Measurements from ENCODE around the gene CYP2S1.
A peak's percentile ranks its signal among the peaks of the same experiment; 100 is the strongest.
"Not testable (repeated sequence)": the region's sequence is repeated elsewhere in the genome, so short reads cannot be mapped to it uniquely, and the experiment has no call there.

CYP2S1 gene

DNA sequence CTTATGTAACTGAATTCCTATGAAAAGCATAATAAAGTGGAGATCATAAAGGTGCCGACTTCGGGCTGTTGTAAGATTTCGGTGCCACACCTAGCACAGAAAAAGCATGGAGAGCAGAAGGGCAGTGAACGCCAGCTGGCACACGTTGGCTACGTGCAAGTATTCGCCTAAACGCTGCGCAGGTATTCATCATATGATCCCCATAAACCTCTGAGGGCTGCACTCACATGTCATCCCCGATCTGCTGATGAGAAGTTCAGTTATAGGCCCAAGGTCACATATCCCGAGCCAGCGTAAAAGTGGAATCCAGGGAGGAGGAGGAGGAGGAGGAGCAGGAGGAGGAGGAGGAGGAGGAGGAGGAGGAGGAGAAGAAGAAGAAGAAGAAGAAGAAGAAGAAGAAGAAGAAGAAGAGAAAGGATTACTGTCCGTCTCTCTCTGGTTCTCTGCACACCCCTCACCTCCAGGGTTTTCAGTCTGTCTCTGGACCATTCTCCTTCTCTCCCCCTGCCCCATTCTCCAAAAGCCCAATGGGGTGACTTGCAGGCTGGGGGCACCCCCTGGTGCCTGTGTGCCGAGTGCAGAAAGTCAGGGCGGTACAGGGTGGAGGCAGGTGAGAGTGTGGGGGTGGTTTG lies 18.6 kb upstream of the CYP2S1 start:
- Histone ChIP-seq H3K9me3 (ENCODE audit: control insufficient read depth, insufficient read depth, low read length) (no peaks in the 10 kb centered on the region), H3K27me3 (ENCODE audit: control insufficient read depth, insufficient read depth, low read length) (no peaks in the 10 kb centered on the region), H3K9ac (ENCODE audit: low read depth, low read length) (no peak overlapping the region), H3K36me3 (ENCODE audit: control insufficient read depth, insufficient read depth, low read length) (no peaks in the 10 kb centered on the region), H3K4me3 (ENCODE audit: low read depth, low read length) (no peak overlapping the region), H3K4me1 (ENCODE audit: control insufficient read depth, insufficient read depth, low read length) (peaks cover 7% of the 10 kb centered on the region)

DNA sequence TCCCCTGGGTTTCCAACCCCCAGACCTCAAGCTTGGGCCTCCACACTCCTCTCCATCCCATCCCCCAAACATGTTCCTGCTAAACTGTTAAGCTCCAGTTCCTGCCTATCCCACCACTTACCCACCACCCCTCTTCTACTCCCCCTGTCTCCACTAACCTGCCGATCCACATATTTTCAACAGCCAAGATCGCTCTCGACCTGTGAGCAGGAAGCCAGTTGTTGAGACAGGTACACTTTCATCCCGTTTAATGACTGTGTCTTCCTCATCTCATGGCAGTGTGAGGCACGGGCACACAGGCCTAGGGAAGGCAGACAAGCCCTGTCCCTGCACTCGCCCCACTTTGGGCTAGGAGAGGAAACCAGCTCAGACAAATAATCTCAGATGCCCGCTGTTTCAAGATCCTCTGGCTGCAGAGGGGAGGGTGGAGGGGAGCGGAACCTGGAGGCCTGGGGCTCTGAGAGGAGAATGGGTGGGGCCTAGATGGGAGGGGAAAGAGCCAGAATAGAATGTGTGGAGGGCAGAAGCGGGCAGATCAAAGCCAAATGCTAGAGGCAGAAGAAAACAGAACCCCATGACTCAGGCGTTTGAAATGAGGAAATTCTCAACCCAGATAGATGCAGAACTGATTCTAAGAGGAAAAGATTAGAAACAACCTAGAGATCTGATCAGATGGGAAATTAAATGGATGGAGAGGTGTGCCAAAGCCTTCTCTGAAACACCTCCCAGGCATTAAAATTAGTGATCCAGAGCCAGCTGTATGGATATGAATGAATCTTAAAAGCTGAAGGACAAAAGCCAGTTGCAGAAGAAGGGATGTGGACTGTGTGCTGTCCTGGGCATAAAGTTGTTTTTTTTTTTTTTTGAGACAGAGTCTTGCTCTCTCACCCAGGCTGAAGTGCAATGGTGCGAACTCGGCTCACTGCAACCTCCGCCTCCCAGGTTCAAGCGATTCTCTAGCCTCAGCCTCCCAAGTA lies 16.9 kb upstream of the CYP2S1 start:
- Histone ChIP-seq H3K36me3 (ENCODE audit: control insufficient read depth, insufficient read depth, low read length) (no peaks in the 10 kb centered on the region), H3K9me3 (ENCODE audit: control insufficient read depth, insufficient read depth, low read length) (no peaks in the 10 kb centered on the region), H3K4me3 (ENCODE audit: low read depth, low read length) (peak overlapping the region; percentile 52), H3K4me1 (ENCODE audit: control insufficient read depth, insufficient read depth, low read length) (peaks cover 7% of the 10 kb centered on the region), H3K27me3 (ENCODE audit: control insufficient read depth, insufficient read depth, low read length) (no peaks in the 10 kb centered on the region), H3K9ac (ENCODE audit: low read depth, low read length) (no peak overlapping the region)

DNA sequence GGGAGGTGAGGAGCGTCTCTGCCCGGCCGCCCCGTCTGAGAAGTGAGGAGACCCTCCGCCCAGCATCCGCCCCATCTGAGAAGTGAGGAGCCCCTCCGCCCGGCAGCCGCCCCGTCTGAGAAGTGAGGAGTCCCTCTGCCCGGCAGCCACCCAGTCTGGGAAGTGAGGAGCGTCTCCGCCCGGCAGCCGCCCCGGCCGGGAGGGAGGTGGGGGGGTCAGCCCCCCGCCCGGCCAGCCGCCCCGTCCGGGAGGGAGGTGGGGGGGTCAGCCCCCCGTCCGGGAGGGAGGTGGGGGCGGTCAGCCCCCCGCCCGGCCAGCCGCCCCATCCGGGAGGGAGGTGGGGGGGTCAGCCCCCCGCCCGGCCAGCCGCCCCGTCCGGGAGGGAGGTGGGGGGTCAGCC lies 12.8 kb upstream of the CYP2S1 start:
- not testable (repeated sequence) for H3K36me3 ChIP-seq (ENCODE audit: control insufficient read depth, insufficient read depth, low read length); H3K4me1 ChIP-seq (ENCODE audit: control insufficient read depth, insufficient read depth, low read length); H3K9ac ChIP-seq (ENCODE audit: low read depth, low read length); H3K9me3 ChIP-seq (ENCODE audit: control insufficient read depth, insufficient read depth, low read length); H3K4me3 ChIP-seq (ENCODE audit: low read depth, low read length); H3K27me3 ChIP-seq (ENCODE audit: control insufficient read depth, insufficient read depth, low read length)

DNA sequence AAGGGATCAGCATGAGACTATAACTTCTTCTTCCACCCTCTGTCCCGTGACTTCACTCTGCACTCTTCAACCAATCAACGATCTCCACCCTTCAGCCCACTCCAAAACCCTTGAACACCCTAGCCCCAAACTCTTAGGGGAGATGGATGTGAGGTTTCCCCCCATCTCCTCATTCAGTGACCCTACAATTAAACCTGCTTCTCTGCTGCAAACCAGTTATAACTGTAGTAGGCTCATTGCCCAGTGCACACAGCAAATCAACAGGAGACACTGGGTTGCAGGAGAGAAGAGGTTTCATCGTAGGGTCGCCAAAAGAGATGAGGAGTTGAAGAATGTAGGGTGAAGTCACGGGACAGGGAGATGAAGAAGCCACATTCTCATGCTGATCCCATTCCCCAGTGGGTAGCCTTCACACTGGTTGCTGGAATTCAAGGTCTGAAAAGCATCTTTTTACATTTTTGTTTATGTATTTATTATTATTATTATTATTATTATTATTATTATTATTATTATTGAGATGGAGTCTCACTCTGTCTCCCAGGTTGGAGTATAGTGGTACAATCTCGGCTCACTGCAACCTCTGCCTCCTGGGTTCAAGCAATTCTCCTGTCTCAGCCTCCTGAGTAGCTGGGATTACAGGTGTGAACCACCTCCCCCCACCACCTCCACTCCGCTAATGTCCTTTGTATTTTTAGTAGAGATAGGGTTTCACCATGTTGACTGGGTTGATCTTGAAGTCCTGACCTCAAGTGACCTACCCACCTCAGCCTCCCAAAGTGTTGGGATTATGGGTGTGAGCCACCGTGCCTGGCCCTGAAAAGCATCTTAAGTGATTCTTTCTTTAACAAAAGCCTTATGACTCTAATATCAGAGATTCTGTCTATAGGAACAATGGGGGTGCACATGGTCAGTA lies 5.8 kb upstream of the CYP2S1 start:
- Histone ChIP-seq H3K9me3 (ENCODE audit: control insufficient read depth, insufficient read depth, low read length) (no peaks in the 10 kb centered on the region), H3K27me3 (ENCODE audit: control insufficient read depth, insufficient read depth, low read length) (no peaks in the 10 kb centered on the region), H3K4me1 (ENCODE audit: control insufficient read depth, insufficient read depth, low read length) (peaks cover 17% of the 10 kb centered on the region), H3K36me3 (ENCODE audit: control insufficient read depth, insufficient read depth, low read length) (no peaks in the 10 kb centered on the region), H3K9ac (ENCODE audit: low read depth, low read length) (no peak overlapping the region), H3K4me3 (ENCODE audit: low read depth, low read length) (no peak overlapping the region)

DNA sequence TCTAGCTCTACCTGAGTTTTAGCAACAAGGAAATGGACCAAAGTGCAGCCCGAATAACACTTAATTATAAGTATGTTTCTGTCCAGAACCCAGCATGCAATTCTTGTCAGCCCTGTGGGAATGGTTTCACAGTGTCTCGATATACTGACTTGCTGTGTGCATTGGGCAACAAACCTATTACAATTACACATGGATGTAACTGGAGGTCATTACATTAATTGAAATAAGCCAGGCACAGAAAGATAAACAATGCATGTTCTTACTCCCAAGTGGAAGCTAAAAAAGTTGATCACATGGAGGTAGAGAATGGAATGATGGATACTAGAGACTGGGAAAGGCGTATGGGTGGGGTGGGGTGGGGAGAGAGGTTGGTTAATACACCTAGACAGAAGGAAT lies 5.1 kb upstream of the CYP2S1 start:
- Histone ChIP-seq H3K4me3 (ENCODE audit: low read depth, low read length) (no peak overlapping the region), H3K9me3 (ENCODE audit: control insufficient read depth, insufficient read depth, low read length) (no peaks in the 10 kb centered on the region), H3K9ac (ENCODE audit: low read depth, low read length) (no peak overlapping the region), H3K4me1 (ENCODE audit: control insufficient read depth, insufficient read depth, low read length) (peaks cover 17% of the 10 kb centered on the region), H3K36me3 (ENCODE audit: control insufficient read depth, insufficient read depth, low read length) (no peaks in the 10 kb centered on the region), H3K27me3 (ENCODE audit: control insufficient read depth, insufficient read depth, low read length) (no peaks in the 10 kb centered on the region)

DNA sequence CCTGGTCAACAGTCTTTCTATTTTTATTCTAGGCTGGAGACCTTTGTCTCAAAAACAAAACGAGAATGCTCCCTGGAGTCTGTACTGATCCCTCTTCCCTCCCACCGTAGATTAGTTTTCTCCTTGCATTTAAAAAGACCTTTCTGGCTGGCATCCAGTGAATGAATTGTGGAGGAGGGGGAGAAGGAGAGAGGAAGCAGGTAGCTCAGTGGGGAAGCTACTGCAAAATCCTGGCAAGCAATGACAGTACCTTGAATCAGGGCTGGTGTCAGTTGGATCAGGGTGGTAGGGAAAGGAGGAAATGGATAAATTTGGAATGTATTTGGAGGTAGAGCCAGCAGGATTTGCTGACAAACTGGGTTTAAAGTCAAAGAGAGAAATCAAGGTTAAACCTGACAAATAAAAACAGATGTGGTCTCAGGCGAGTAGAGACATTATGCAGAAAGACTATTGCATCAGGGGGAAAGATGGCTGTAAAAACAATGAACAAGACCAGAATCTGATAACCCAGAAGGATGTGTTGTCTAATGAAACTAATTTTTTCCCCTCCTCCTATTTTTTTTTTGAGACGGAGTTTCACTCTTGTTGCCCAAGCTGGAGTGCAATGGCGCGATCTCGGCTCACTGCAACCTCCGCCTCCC lies 3.5 kb upstream of the CYP2S1 start:
- Histone ChIP-seq H3K4me1 (ENCODE audit: control insufficient read depth, insufficient read depth, low read length) (peaks cover 17% of the 10 kb centered on the region), H3K9ac (ENCODE audit: low read depth, low read length) (no peak overlapping the region), H3K36me3 (ENCODE audit: control insufficient read depth, insufficient read depth, low read length) (peaks cover 3% of the 10 kb centered on the region), H3K27me3 (ENCODE audit: control insufficient read depth, insufficient read depth, low read length) (no peaks in the 10 kb centered on the region), H3K4me3 (ENCODE audit: low read depth, low read length) (no peak overlapping the region), H3K9me3 (ENCODE audit: control insufficient read depth, insufficient read depth, low read length) (no peaks in the 10 kb centered on the region)

DNA sequence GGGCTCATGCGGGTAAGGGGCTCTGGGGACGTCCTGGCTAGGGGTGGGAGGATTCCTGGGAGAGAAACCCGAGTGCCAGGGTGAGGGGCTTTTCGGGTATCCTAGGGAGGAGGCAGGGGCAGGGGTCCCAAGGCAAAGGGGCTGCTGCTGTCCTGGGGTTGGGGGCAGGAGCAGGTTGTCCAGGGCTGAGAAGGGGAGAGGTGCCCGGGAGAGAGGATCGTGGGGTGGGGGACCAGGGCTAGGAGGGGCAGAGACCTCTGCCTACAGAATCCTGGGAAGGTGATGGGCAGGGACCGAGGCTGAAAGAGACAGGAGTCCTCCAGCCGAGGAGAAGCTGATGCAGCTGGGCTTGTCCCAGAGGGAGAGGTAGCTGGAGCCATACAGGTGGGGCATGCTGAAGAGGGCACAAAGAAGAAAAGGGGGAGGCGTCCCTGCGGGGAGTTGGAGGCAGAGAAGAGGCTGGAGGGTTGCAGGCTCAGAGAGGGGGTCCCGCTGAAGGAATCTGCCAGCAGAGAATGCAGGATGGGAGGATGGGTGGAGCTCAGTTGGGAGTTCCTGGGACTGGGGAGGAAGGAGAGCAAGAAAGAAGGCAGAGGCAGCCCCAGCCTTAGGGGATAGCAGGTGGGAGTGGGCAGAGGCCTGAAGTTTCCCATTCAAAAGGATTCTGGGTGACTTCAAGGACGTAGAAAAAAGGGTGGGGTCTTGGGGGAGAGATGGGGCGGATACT lies 574 bp downstream of the CYP2S1 start:
- peaks cover 24% of the 10 kb centered on the region for H3K4me1 ChIP-seq (ENCODE audit: control insufficient read depth, insufficient read depth, low read length)
- H3K27me3 ChIP-seq (ENCODE audit: control insufficient read depth, insufficient read depth, low read length) = no peaks in the 10 kb centered on the region
- H3K9ac ChIP-seq (ENCODE audit: low read depth, low read length) = peak overlapping the region; percentile 88
- peak overlapping the region; percentile 94 for H3K4me3 ChIP-seq (ENCODE audit: low read depth, low read length)
- H3K36me3 ChIP-seq (ENCODE audit: control insufficient read depth, insufficient read depth, low read length) = peaks cover 39% of the 10 kb centered on the region
- no peaks in the 10 kb centered on the region for H3K9me3 ChIP-seq (ENCODE audit: control insufficient read depth, insufficient read depth, low read length)

DNA sequence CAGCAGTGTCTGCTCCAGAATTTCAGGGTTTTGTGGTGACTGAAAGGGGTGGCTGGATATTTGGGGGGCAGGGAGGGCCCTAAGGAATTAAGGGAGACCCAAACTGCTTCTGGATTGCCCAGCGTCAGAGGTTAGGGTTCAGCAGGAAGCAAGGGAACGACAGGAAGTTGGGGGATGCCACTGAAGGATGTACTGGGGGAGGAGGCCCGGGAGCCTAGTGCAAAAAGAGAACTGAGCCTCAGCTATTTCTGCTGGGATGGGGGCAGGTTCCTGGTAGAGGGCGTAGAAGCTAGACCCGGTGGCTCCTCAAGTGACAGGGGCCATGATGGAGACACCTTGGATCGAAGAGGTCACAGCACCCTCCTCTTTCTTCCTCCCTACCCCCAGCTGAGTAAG lies 1.1 kb downstream of the CYP2S1 start:
- Histone ChIP-seq H3K27me3 (ENCODE audit: control insufficient read depth, insufficient read depth, low read length) (no peaks in the 10 kb centered on the region), H3K4me3 (ENCODE audit: low read depth, low read length) (peak overlapping the region; percentile 94), H3K9ac (ENCODE audit: low read depth, low read length) (no peak overlapping the region)

DNA sequence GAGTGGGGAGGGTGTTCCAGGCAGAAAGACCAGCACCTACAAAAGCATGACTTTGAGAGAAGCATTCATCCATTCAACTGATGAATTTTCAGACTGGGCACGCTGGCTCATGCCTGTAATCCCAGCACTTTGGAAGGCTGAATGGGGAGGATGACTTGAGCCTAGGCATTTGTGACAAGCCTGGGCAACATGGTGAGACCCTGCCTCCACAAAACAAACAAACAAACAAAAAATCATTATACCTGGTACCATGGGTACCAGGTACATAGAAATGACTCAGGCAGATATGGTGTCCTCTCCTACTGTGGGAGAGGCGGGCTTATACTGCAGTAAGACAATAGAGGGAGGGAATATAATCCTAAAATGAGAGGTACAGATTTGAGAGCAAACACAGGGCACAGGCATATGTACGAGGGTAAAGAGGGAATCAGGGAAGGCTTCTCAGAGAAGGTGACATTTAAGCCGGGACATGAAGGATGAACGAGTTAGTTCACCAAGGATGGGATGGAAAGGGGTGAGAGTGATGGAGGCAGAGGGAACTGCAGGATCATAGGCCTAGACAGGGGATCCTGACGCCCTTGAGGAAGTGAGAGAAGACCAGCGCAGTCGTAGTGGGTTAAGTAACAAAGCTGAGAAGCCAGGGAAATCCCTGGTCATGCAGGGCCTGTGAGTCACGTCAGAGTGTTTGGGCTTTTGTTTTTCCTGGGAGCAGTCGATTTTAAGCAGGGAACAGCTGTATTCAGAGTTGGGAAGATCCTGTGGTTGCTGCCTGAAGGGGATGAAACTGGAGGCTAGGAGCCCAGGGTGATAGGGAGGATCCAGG lies 2.9 kb downstream of the CYP2S1 start:
- Histone ChIP-seq H3K9me3 (ENCODE audit: control insufficient read depth, insufficient read depth, low read length) (no peaks in the 10 kb centered on the region), H3K4me1 (ENCODE audit: control insufficient read depth, insufficient read depth, low read length) (peaks cover 12% of the 10 kb centered on the region), H3K27me3 (ENCODE audit: control insufficient read depth, insufficient read depth, low read length) (no peaks in the 10 kb centered on the region), H3K36me3 (ENCODE audit: control insufficient read depth, insufficient read depth, low read length) (peaks cover 47% of the 10 kb centered on the region), H3K4me3 (ENCODE audit: low read depth, low read length) (peak overlapping the region; percentile 10), H3K9ac (ENCODE audit: low read depth, low read length) (peak overlapping the region; percentile 37)

More for the DNA sequence above, 1.1 kb downstream of the CYP2S1 start:
- peaks cover 21% of the 10 kb centered on the region for H3K4me1 ChIP-seq (ENCODE audit: control insufficient read depth, insufficient read depth, low read length)
- peaks cover 45% of the 10 kb centered on the region for H3K36me3 ChIP-seq (ENCODE audit: control insufficient read depth, insufficient read depth, low read length)
- no peaks in the 10 kb centered on the region for H3K9me3 ChIP-seq (ENCODE audit: control insufficient read depth, insufficient read depth, low read length)

DNA sequence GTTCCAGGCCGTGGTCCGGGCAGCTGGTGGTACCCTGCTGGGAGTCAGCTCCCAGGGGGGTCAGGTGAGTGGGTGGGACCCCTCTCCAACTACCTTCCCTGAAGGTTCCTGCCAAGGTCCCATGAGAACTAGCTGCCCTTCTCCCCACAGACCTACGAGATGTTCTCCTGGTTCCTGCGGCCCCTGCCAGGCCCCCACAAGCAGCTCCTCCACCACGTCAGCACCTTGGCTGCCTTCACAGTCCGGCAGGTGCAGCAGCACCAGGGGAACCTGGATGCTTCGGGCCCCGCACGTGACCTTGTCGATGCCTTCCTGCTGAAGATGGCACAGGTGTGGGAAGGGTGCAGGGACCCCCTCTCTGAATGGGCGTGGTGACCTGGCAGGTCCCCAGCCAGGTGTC lies 5.5 kb downstream of the CYP2S1 start:
- Histone ChIP-seq H3K27me3 (ENCODE audit: control insufficient read depth, insufficient read depth, low read length) (no peaks in the 10 kb centered on the region), H3K9ac (ENCODE audit: low read depth, low read length) (no peak overlapping the region), H3K4me1 (ENCODE audit: control insufficient read depth, insufficient read depth, low read length) (peaks cover 12% of the 10 kb centered on the region), H3K4me3 (ENCODE audit: low read depth, low read length) (no peak overlapping the region), H3K36me3 (ENCODE audit: control insufficient read depth, insufficient read depth, low read length) (peaks cover 66% of the 10 kb centered on the region), H3K9me3 (ENCODE audit: control insufficient read depth, insufficient read depth, low read length) (no peaks in the 10 kb centered on the region)
